AG04449 (cell line): Measurements from ENCODE around the gene VEGFA.

Experiments used
- CTCF ChIA-PET: fragments of 350-600 bp; formaldehyde crosslinking; extraction: SDS; loops from one replicate; lab custom pipeline; 2021; ENCODE audit warnings: antibody characterized with exemption; lab: Yijun Ruan, JAX
- POLR2A ChIA-PET: fragments of 400-600, 350-600 bp; formaldehyde crosslinking; extraction: SDS; loops from one replicate; lab custom pipeline; 2020; ENCODE audit warnings: antibody characterized with exemption, inconsistent platforms; lab: Yijun Ruan, JAX
- DNase-seq: peaks from one replicate; pipeline ENCODE4 v3.0.0-alpha.2; 2010; ENCODE audit warnings: low read depth, low spot score
- H3K4me3 ChIP-seq: 2 replicates; pipeline ENCODE4 v1.5.1; 2011; ENCODE audit warnings: low read depth, mild to moderate bottlenecking, control low read depth, low read length
- CTCF ChIP-seq: IDR thresholded peaks from one replicate; pipeline ENCODE4 v1.5.1; 2011; ENCODE audit warnings: mild to moderate bottlenecking, moderate library complexity, low read length, control low read depth, inconsistent platforms; ENCODE audit not compliant: insufficient read depth; ENCODE audit errors: missing control alignments

The VEGFA gene

DNA sequence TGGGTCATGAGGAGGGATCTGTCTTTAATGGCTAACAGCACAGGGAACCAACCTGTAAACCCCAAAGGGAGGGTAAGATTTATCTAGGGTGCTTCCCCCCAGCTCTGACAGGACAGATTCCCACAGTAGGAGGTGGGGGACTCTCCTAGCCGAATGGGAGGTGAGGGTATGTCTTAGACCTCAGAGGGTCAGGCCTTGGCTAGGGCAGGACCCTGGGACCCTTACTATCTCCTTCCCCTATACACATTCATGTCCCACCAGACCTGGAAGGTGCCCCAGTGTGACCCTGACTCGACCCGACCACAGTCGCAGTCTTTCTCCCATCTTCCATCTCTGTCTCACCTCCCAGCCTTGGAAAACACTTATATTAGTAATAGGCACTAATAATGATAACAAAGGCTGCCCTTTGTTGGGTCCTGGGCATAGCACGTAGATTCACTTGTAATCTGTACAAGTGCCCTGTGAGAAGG, 36.8 kb downstream of the VEGFA start:
- ChIA-PET POLR2A (no interaction called here), CTCF (interaction anchor here (1.2 to 1.9 kb wide), 5 partner anchors 10 to 268 kb away, joined by 3 to 11 read pairs (median 4); no protein-coding TSS in a partner anchor)
- no peak for DNase-seq
- no peak overlapping the region for H3K4me3 ChIP-seq
- TF ChIP-seq CTCF = no peak

DNA sequence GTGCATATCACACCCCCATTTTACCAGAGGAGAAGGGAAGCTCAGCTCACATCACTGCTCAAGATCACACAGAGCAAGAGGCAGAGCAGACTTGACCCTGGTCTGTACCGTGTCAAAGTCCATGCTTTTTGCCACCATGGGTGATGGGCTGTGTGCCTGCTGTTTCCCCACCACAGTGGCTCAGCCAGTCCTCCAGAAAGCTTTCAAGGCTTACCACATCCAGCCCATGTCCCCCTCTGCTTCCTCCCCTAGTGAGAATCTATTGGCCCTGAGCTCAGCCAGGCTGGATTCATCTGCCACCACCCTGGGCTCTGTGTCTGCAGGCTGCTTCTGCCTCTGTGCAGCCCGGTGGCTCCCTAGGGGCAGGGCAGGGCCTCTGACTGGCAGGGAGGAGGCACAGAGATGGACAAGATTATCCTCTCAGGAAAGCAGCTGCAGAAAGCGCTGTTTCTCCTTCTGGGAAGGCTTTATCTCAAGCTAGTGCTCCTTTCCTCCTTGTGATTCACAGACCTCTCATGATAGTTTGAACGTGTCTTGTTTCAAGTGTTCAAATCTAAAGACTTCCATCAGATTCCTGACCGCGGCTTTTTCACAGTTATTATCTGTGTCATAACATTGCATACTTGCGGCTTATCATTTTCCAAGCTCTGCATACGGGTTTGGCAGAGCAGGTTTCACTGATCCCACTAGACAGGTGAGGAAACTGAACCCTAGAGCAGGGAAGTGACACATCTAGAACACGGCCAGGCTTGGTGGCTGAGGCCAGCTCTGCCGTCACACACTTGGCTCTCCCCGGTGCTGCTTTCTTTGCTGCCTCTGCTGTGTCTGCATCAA, 37.4 kb downstream of the VEGFA start:
- no peak overlapping the region for H3K4me3 ChIP-seq
- ChIA-PET CTCF (interaction anchor here (1.2 to 1.9 kb wide), 6 partner anchors 10 to 268 kb away, joined by 3 to 11 read pairs (median 4); partner anchors contain the start of gene VEGFA), POLR2A (no interaction called here)
- no peak for TF ChIP-seq CTCF
- no peak for DNase-seq

DNA sequence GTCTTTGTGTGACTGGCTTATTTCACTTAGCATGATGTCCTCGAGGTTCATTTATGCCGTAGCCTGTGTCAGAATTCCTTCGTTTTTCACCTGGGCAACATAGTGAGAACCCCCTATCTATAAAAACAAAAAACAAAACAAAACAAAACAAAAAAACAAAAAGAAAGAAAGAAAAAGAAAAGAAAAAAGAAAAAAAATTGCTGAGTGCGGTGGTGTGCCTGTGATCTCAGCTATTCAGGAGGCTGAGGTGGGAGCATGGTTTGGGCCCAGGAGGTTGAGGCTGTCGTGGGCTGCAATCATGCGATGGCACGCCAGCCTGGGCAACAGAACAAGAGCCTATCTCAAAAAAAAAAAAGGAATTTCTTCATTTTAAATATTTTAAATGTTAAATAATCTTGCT, 38.4 kb downstream of the VEGFA start:
- TF ChIP-seq CTCF = no peak
- no peak for DNase-seq
- POLR2A ChIA-PET = no interaction called here
- CTCF ChIA-PET = interaction anchor here (1.2 to 1.9 kb wide), 3 partner anchors 9 to 267 kb away, joined by 5 to 11 read pairs (median 6); partner anchors contain the start of gene VEGFA
- H3K4me3 ChIP-seq = no peak overlapping the region

- no peak for DNase-seq
- POLR2A ChIA-PET = no interaction called here
Measured at GRCh38 chr6:43809417-43810305, 39.6 kb downstream of the VEGFA start.

DNA sequence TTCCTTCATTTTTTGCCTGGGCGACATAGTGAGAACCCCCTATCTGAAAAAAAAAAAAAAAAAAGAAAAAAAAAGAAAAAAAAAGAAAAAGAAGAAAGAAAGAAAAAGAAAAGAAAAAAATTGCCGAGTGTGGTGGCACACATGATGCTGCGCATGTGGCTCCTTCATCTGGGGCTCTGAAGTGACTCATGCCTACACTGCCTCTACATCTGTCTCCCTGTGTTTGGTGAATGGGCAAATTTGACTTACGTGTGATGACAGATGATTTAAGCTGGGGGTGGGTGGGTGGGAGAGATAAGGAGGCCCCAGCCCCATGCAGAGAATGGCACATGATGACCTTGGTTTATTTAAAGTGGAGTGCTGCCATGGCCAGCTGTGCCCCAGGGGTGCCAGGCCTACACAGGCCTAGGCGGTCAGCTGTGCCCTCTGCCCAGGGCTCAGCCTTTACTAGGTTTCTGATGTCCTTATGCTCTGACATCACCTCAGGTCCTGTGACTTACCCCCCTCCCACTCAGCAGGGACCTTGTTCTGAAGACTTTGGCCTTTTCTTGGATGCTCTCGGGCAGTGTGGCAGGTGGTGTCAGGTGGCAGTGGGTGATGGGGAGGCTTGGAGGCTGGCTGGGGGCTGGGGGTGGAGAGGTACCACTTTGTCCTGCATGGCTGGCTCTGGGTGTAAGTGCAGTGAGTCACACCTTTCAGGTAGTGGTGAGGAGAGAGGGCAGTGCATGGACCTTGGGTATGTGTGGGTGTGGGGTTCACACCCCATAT, 41.1 kb downstream of the VEGFA start:
- CTCF ChIA-PET = no interaction called here
- no peak for DNase-seq
- POLR2A ChIA-PET = no interaction called here

More at GRCh38 chr6:43809417-43810305, 39.6 kb downstream of the VEGFA start:
- TF ChIP-seq CTCF = no peak
- no peak overlapping the region for H3K4me3 ChIP-seq
- CTCF ChIA-PET = no interaction called here

More for the DNA sequence above, 41.1 kb downstream of the VEGFA start:
- no peak overlapping the region for H3K4me3 ChIP-seq
- no peak for TF ChIP-seq CTCF
